NCI-H2196 (cell line): ENCODE data around the gene SNAI1.
"Not testable (repeated sequence)": the region's sequence is repeated elsewhere in the genome, so short reads cannot be mapped to it uniquely, and the experiment has no call there.

Source experiments
- DNase-seq: peaks from one replicate; lab custom pipeline; 2025; ENCODE audit not compliant: unreplicated experiment; lab: John Stamatoyannopoulos, UW

SNAI1 gene

DNA sequence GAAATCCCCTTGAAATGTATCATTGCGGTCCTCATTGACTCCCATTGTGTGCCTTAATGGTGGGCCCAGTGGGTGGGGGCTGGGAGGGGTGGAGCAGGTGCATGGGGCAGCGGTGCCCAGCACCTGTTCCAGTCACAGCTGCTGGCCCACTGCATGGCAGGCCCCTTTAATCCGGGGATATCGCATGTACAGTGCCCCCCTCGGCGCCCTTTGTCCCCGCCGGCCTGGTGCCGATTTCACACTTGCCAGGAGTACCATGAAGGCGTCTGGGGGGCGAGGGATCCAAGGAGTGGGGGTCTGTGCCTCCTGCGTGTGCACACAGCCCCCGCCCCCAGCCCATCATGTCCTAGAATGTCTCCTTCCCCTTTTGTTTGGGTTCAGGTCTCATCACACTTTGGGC lies 2.8 kb downstream of the SNAI1 start:
- DNase-seq: no peak

DNA sequence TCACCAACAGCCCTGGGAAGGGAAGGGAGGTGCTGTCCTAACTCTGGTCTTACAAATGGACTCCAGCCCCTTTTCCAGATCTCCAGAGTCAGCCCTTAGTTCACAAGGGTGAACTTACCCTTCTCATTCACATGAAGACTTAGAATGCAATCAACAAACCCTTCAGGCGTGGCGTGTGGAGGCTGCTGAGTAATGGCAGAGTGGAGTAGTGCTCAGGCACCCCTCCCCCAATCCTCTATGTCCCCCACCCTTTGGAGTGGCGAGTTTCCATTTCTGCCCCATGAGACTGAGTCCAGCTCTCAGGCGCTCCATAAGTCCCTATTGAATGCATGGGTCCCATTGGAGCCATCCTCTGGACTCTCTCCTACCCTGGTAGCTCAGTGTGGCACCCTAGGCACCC lies 3.3 kb downstream of the SNAI1 start:
- DNase-seq: no peak

- DNase-seq: no peak
Measured at GRCh38 chr20:49987015-49987867, 4.5 kb downstream of the SNAI1 start.

DNA sequence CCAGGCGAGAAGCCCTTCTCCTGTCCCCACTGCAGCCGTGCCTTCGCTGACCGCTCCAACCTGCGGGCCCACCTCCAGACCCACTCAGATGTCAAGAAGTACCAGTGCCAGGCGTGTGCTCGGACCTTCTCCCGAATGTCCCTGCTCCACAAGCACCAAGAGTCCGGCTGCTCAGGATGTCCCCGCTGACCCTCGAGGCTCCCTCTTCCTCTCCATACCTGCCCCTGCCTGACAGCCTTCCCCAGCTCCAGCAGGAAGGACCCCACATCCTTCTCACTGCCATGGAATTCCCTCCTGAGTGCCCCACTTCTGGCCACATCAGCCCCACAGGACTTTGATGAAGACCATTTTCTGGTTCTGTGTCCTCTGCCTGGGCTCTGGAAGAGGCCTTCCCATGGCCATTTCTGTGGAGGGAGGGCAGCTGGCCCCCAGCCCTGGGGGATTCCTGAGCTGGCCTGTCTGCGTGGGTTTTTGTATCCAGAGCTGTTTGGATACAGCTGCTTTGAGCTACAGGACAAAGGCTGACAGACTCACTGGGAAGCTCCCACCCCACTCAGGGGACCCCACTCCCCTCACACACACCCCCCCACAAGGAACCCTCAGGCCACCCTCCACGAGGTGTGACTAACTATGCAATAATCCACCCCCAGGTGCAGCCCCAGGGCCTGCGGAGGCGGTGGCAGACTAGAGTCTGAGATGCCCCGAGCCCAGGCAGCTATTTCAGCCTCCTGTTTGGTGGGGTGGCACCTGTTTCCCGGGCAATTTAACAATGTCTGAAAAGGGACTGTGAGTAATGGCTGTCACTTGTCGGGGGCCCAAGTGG lies 5.3 kb downstream of the SNAI1 start:
- DNase-seq: no peak

- no peak for DNase-seq
Measured at GRCh38 chr20:49989234-49990065, 6.7 kb downstream of the SNAI1 start.

- DNase-seq: no peak
Measured at GRCh38 chr20:49990271-49990720, 7.5 kb downstream of the SNAI1 start.

GRCh38 chr20:49993301-49993751 lies 10.5 kb downstream of the SNAI1 start:
- DNase-seq: no peak

DNA sequence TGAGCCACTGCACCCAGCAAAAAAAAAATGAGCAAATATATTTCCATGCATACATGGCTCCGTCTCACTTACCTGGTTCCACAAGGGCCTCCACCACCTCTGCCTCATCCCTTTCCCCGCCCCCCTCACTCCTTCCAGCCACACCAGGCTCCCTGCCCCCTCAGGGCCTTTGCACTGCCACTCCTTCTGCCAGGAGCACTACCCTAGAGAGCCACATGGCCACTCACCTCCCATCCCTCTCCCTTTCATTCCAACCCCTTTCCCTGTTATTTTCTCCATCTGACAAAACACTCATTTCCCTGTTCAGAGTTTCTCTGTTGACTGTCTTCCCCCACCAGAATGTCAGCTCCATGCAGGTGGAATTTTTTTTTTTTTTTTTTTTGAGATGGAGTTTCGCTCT lies 12.8 kb downstream of the SNAI1 start:
- no peak for DNase-seq

- DNase-seq: not testable (repeated sequence)
Measured at GRCh38 chr20:49998478-49999188, 15.9 kb downstream of the SNAI1 start.

DNA sequence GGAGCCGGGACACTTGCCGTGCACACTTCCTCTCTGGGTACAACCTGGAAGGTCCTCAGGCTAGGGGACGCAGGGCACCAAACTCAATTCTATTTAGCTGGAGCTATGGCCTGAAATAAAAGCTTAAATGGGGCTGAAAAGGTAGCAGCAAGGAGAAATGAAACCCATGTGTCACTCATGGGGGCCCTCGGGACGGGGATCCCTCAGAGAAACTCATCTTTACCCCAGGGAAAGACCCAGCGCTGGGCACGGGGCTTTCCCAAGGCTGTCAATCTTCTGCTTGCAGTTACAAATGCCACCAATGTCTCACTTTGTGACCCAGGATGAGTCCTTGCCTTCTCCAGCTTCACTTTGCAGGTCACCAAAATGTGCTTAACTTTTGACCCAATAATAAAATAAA lies 16.5 kb downstream of the SNAI1 start:
- DNase-seq: no peak

- not testable (repeated sequence) for DNase-seq
Measured at GRCh38 chr20:50000548-50001222, 17.9 kb downstream of the SNAI1 start.

DNA sequence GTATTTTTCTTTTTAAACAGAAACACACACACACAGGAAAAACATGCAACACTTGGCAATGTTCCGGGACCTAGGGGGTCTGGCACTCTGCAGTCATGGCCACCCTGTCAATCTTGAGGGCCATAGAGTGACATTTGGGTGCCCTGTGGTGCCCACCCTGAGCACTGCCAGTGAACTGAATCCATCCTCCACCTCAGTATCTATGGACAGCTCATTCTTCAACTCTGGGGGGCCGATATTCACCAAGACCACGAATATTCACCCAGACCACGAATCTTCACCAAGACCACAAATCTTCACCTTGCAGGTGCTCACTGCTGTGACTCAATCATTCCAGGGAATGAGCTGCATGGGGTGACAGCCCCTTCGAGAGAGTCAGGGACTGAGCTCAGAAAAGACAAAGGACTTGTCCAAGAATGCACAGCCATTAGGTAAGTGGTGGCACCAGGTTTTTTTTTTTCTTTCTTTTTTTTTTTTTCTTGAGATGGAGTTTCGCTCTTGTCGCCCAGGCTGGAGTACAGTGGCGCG lies 19.1 kb downstream of the SNAI1 start:
- no peak for DNase-seq

- DNase-seq: peak; percentile 7
Measured at GRCh38 chr20:50003253-50003656, 20.5 kb downstream of the SNAI1 start.

DNA sequence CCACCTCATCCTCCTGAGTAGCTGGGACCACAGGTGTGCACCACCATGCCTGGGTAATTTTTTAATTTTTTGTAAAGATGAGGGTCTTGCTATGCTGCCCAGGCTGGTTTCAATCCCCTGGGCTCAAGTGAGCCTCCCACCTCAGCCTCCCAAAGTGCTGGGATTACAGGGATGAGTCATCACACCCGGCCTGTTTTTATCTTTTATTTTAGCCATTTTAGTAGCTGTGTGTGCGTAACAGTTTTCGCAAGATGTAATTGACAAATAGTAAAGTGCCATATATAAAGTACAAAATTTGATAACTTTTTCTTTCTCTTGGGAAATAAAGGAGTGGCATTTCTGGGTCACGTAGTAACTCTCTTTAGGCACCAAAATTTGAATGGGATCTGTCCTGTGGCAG lies 21.4 kb downstream of the SNAI1 start:
- DNase-seq: no peak

GRCh38 chr20:50005471-50005981 lies 22.7 kb downstream of the SNAI1 start:
- DNase-seq: no peak

DNA sequence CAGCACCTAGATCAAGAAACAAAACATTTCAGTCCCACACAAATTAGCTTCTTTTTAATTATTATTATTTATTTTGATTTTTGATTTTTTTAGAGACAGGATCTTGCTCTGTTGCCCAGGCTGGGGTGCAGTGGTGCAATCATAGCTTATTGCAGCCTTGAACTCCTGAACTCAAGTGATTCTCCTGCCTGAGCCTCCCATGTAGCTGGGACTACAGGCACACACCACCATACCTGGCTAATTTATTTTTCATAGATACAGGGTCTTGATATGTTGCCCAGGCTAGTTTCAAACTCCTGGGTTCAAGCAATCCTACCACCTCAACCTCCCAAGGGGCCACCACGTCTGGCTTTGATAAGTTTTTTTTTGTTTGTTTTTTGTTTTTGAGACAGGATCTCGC lies 24.6 kb downstream of the SNAI1 start:
- DNase-seq: no peak

GRCh38 chr20:50008007-50008406 lies 25.2 kb downstream of the SNAI1 start:
- DNase-seq: no peak

DNA sequence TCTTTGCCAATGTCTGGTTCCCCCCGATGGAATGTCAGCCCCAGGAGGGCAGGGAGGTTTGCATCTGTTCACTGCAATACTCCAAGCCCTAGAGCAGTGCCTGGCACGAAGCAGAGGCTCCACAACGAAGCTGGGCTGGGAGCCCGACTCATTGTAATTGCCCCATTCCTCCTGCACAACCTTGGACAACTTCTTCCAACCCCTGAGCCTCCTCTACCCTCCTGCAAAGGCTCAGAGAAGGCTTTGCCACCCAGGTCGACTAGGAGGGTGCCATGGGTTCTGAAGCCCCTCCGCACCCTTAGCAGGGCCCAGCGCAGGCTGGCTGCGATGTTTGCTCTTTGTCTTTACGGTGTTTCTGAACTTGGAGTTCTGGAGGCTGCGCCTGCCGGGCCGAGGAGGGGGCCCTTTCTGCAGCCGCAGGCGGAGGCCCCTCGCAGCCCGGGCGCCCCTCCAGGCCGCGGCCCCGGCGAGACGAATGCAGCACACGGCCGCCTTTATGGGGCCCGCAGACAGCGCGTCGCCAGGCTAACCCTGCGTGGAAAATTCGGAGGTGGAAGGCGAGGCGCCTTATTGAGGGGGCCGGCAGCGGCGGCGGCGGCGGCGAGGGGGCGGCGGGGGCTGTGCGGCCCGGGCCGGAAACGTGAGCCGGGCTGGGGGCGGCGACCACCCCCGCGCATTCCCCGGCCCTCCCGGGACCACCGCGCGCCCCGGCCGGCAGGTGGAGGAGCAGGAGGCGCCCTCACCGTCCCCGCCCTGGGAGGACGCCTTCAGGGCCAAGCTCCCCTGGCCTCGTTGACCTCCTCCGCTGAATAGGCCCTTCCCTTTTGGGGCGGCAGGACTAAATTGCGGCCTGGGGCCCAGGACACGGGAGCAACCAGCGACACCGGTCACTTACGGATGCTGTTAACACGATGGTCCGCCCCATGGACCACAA lies 27.0 kb downstream of the SNAI1 start:
- no peak for DNase-seq
